ENCODE data around the gene HLCS. TPM values are rescaled to one million over a fixed set of nuclear protein-coding genes. Genes with fewer than 3 reads are reported as not detected.

The HLCS gene
- polyA plus RNA-seq, 1 experiment = 16.9 TPM

- Histone ChIP-seq H3K27me3 (ENCODE audit: control insufficient read depth, insufficient read depth, low read length) (no peaks in the 10 kb centered on the region), H3K4me3 (ENCODE audit: low read depth, low read length) (no peak overlapping the region), H3K36me3 (ENCODE audit: control insufficient read depth, insufficient read depth, low read length) (no peaks in the 10 kb centered on the region)
- TF ChIP-seq CTCF (IDR thresholded peaks at IDR 0.05; ENCODE audit: insufficient read depth, low read depth, low read length) = no peak
- CTCF ChIA-PET = interaction anchor here (0.6 to 2.5 kb wide), 17 partner anchors 9 to 698 kb away, joined by 3 to 29 read pairs (median 4); partner anchors contain the start of gene HLCS
- no peak for DNase-seq (ENCODE audit: low read depth)
- POLR2A ChIA-PET = no interaction called here
Observed at GRCh38 chr21:36976228-36976861, 9.9 kb upstream of the HLCS start.

- no peak for TF ChIP-seq CTCF (IDR thresholded peaks at IDR 0.05; ENCODE audit: insufficient read depth, low read depth, low read length)
- ChIA-PET CTCF (no interaction called here), POLR2A (no interaction called here)
- H3K36me3 ChIP-seq (ENCODE audit: control insufficient read depth, insufficient read depth, low read length) = peaks cover under 1% of the 10 kb centered on the region; the same call in 1 of the 2 replicates
- no peaks in the 10 kb centered on the region for H3K27me3 ChIP-seq (ENCODE audit: control insufficient read depth, insufficient read depth, low read length)
- no peak for DNase-seq (ENCODE audit: low read depth)
- no peak overlapping the region for H3K4me3 ChIP-seq (ENCODE audit: low read depth, low read length)
Observed at GRCh38 chr21:36974851-36975192, 8.4 kb upstream of the HLCS start.

- Histone ChIP-seq H3K27me3 (ENCODE audit: control insufficient read depth, insufficient read depth, low read length) (no peaks in the 10 kb centered on the region), H3K36me3 (ENCODE audit: control insufficient read depth, insufficient read depth, low read length) (peaks cover 1% of the 10 kb centered on the region; the same call in 1 of the 2 replicates), H3K4me3 (ENCODE audit: low read depth, low read length) (no peak overlapping the region)
- no peak for DNase-seq (ENCODE audit: low read depth)
- TF ChIP-seq CTCF (IDR thresholded peaks at IDR 0.05; ENCODE audit: insufficient read depth, low read depth, low read length) = no peak
- ChIA-PET POLR2A (interaction anchor here (0.6 kb wide), 1 partner anchor 74 kb away, joined by 4 read pairs; no protein-coding TSS in a partner anchor), CTCF (interaction anchor here (1.5 kb wide), 1 partner anchor 16 kb away, joined by 4 read pairs; no protein-coding TSS in a partner anchor)
Observed at GRCh38 chr21:36973986-36974850, 7.7 kb upstream of the HLCS start.

- no peak overlapping the region for H3K4me3 ChIP-seq (ENCODE audit: low read depth, low read length)
- ChIA-PET CTCF (interaction anchor here (2.4 to 2.7 kb wide), 2 partner anchors 20 to 22 kb away, joined by 7 to 8 read pairs; no protein-coding TSS in a partner anchor), POLR2A (no interaction called here)
- H3K36me3 ChIP-seq (ENCODE audit: control insufficient read depth, insufficient read depth, low read length) = peaks cover 1% of the 10 kb centered on the region; the same call in 1 of the 2 replicates
- no peak for DNase-seq (ENCODE audit: low read depth)
- no peak for TF ChIP-seq CTCF (IDR thresholded peaks at IDR 0.05; ENCODE audit: insufficient read depth, low read depth, low read length)
- H3K27me3 ChIP-seq (ENCODE audit: control insufficient read depth, insufficient read depth, low read length) = no peaks in the 10 kb centered on the region
Observed at GRCh38 chr21:36968976-36969375, 2.5 kb upstream of the HLCS start.

- no peak for DNase-seq (ENCODE audit: low read depth)
- H3K4me3 ChIP-seq (ENCODE audit: low read depth, low read length) = no peak overlapping the region
- TF ChIP-seq CTCF (IDR thresholded peaks at IDR 0.05; ENCODE audit: insufficient read depth, low read depth, low read length) = no peak
- H3K27me3 ChIP-seq (ENCODE audit: control insufficient read depth, insufficient read depth, low read length) = no peaks in the 10 kb centered on the region
- peaks cover 1% of the 10 kb centered on the region; the same call in 1 of the 2 replicates for H3K36me3 ChIP-seq (ENCODE audit: control insufficient read depth, insufficient read depth, low read length)
- ChIA-PET POLR2A (no interaction called here), CTCF (interaction anchor here (1.1 to 2.7 kb wide), 2 partner anchors 21 to 42 kb away, joined by 3 to 8 read pairs; no protein-coding TSS in a partner anchor)
Observed at GRCh38 chr21:36968414-36968813, 1.9 kb upstream of the HLCS start.

All from BJ (cell line).